Measurements from ENCODE around the gene MC1R. TPM values are rescaled to one million over a fixed set of nuclear protein-coding genes. Genes with fewer than 3 reads are reported as not detected.

The MC1R gene
- total and polyA plus RNA-seq, 2 of the 8 experiments (the other 6 are each of a cell fraction or from before 2014, with no cell fraction given), result 2.2 to 2.9 TPM

DNA sequence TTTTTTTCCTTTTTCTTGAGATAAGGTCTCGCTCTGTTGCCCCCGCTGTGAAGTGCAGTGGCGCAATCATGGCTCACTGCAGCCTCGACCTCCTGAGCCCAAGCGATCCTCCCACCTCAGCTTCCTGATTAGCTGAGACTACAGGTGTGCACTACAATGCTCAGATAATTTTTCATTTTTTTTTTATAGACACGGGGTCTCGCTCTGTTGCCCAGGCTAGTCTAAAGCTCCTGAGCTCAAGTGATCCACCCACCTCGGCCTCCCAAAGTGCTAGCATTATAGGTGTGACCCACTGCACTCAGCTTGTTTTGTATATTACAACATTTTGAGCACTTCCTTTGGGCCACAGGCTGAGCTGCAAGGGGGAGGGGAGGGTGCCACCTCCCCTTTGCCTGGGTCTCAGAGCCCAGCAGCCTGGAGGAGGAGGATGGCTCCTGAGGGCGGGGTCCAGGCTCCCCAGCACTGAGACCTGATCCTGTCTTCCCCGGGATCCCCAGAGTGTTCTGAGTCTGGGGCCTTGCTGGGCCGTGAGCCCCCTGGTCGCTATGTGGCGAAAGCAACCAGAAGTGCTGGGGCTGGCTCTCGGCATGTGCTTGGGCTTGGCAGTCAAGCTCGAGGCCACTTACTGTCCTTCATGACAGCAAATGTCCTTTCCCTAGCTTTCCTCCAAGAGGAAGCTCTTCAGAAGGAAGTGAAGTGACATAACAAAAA, 38.0 kb downstream of the MC1R start:
- no peak for DNase-seq (ENCODE audit: low read depth in 1 of 2, low spot score in 2 of 2)

More for the DNA sequence above, 38.0 kb downstream of the MC1R start:
- no peak overlapping the region for H3K4me3 ChIP-seq (ENCODE audit: extremely low read depth in 1 of 4, insufficient read depth in 2 of 4, low read depth in 3 of 4, low read length in 4 of 4)
- no peak overlapping the region for H2AK5ac ChIP-seq (ENCODE audit: low read depth, low read length)
- POLR2A ChIA-PET (ENCODE audit: partially characterized antibody), result interaction anchor here (0.7 to 2.7 kb wide), 5 partner anchors 9 to 288 kb away, joined by 3 to 17 read pairs (median 4); no protein-coding TSS in a partner anchor
- H3K27me3 ChIP-seq (replicated peaks in 1 of 4; ENCODE audit: control insufficient read depth in 3 of 4, extremely low read depth in 1 of 4, insufficient read depth in 3 of 4, low read length in 3 of 4), result no peaks in the 10 kb centered on the region
- peak overlapping the region; percentile 69 for H4K8ac ChIP-seq (ENCODE audit: extremely low read depth, insufficient read depth, low read length)
- H2BK12ac ChIP-seq (ENCODE audit: low read depth, low read length), result no peak overlapping the region
- H3K27ac ChIP-seq (ENCODE audit: low read depth, low read length), result no peak overlapping the region
- WGBS, 2 experiments (ENCODE audit: extremely low coverage in 1 of 2, insufficient coverage in 1 of 2, insufficient read length in 1 of 2, insufficient replicate concordance in 2 of 2, low coverage in 1 of 2, low lambda C conversion rate in 2 of 2, missing lambda C conversion rate in 1 of 2), result 90% methylated on average over 15 of the region's 15 CpGs; no CpG with 5 or more reads in 1 of the 2 experiments
- FAIRE-seq, result no peak
- no peaks in the 10 kb centered on the region for H3K79me2 ChIP-seq (ENCODE audit: control insufficient read depth in 1 of 2, insufficient read depth in 2 of 2, low read length in 2 of 2)
- H3K9me3 ChIP-seq (ENCODE audit: insufficient read depth in 2 of 2, low read depth in 1 of 2, low read length in 1 of 2), result no peaks in the 10 kb centered on the region
- H3K36me3 ChIP-seq (ENCODE audit: control insufficient read depth in 2 of 4, insufficient read depth in 4 of 4, low read length in 3 of 4), result peaks cover 0 to 5% (median 3%) of the 10 kb centered on the region in 4 experiments; a peak in 4 of 8 replicates
- H2BK20ac ChIP-seq (ENCODE audit: low read length), result no peak overlapping the region
- H2BK120ac ChIP-seq (replicated peaks; ENCODE audit: low read depth, low read length), result no peak overlapping the region
- peaks cover 6 to 7% of the 10 kb centered on the region in 2 experiments for H4K20me1 ChIP-seq (replicated peaks in 1 of 2; ENCODE audit: control insufficient read depth in 1 of 2, insufficient read depth in 2 of 2, low read length in 2 of 2)
- H2AFZ ChIP-seq (ENCODE audit: low read length), result no peak overlapping the region
- H3K9ac ChIP-seq (replicated peaks in 1 of 4; ENCODE audit: extremely low read depth in 1 of 4, low read depth in 3 of 4, low read length in 3 of 4), result no peak overlapping the region
- CTCF ChIA-PET (ENCODE audit: partially characterized antibody), result interaction anchor here (1.3 to 2.0 kb wide), 2 partner anchors 7 to 9 kb away, joined by 4 to 12 read pairs; partner anchors contain the start of gene DEF8
- H3K4me1 ChIP-seq (replicated peaks in 1 of 4; ENCODE audit: control insufficient read depth in 3 of 4, insufficient read depth in 4 of 4, low read length in 3 of 4), result peaks cover 0 to 3% (median 0%) of the 10 kb centered on the region in 4 experiments; a peak in 4 of 7 replicates
- no peak overlapping the region for H2BK15ac ChIP-seq (ENCODE audit: low read length)
- no peak overlapping the region for H3K23ac ChIP-seq (ENCODE audit: insufficient read length)
- H4K5ac ChIP-seq (ENCODE audit: insufficient read length, low read depth, low read length), result no peak overlapping the region
- H3K18ac ChIP-seq (ENCODE audit: extremely low read depth, low read length), result no peak overlapping the region
- H3K56ac ChIP-seq (replicated peaks; ENCODE audit: insufficient read length, low read depth, low read length), result no peak overlapping the region
- no peaks in the 10 kb centered on the region for H3K79me1 ChIP-seq (ENCODE audit: low read depth, low read length)
- no peak overlapping the region for H3K4ac ChIP-seq (replicated peaks; ENCODE audit: insufficient read length, low read depth, low read length)
- H3K14ac ChIP-seq (ENCODE audit: insufficient read length), result no peak overlapping the region
- H2BK5ac ChIP-seq (ENCODE audit: low read depth, low read length), result no peak overlapping the region
- no peaks in the 10 kb centered on the region for H3K23me2 ChIP-seq (ENCODE audit: low read depth, low read length)
- H3K4me2 ChIP-seq (ENCODE audit: insufficient read depth in 1 of 2, low read depth in 2 of 2, low read length in 2 of 2), result no peak overlapping the region
- no peak overlapping the region for H4K91ac ChIP-seq (replicated peaks; ENCODE audit: insufficient read length, low read length)
